KBM-7 (cell line): ENCODE data around the gene MYCN.
"Not testable (repeated sequence)": the region's sequence is repeated elsewhere in the genome, so short reads cannot be mapped to it uniquely, and the experiment has no call there.

ENCODE experiments used
- DNase-seq: peaks from one replicate; pipeline ENCODE4 v3.0.0-alpha.2; 2015
- in situ Hi-C: fragments of 300-500 bp; cut with MboI; formaldehyde crosslinking; loops from 2 replicates; pipeline ENCODE4 v1.14.3; 2020; ENCODE audit warnings: low sequenced_read_pairs, low pct_unique_long_range_greater_than_20kb, mixed read lengths

Gene MYCN

GRCh38 chr2:15929008-15929407 is 11.3 kb upstream of the MYCN start:
- in situ Hi-C loops, result loop anchor here (25.0 kb wide), 2 partner anchors 358 to 558 kb away; no protein-coding TSS in a partner anchor
- DNase-seq, result not testable (repeated sequence)

- no peak for DNase-seq
- in situ Hi-C loops, result loop anchor here (25.0 kb wide), 2 partner anchors 357 to 557 kb away; no protein-coding TSS in a partner anchor
Observed at GRCh38 chr2:15929861-15930260, 10.5 kb upstream of the MYCN start.

GRCh38 chr2:15930589-15931318 is 9.6 kb upstream of the MYCN start:
- no peak for DNase-seq
- in situ Hi-C loops, result loop anchor here (25.0 kb wide), 2 partner anchors 357 to 557 kb away; no protein-coding TSS in a partner anchor

- in situ Hi-C loops, result loop anchor here (25.0 kb wide), 2 partner anchors 356 to 556 kb away; no protein-coding TSS in a partner anchor
- DNase-seq, result no peak
Observed at GRCh38 chr2:15931319-15931890, 8.9 kb upstream of the MYCN start.

- in situ Hi-C loops, result loop anchor here (25.0 kb wide), 2 partner anchors 355 to 555 kb away; no protein-coding TSS in a partner anchor
Observed at GRCh38 chr2:15931950-15932349, 8.4 kb upstream of the MYCN start.

GRCh38 chr2:15932394-15933183 is 7.8 kb upstream of the MYCN start:
- in situ Hi-C loops, result loop anchor here (25.0 kb wide), 2 partner anchors 355 to 555 kb away; no protein-coding TSS in a partner anchor
- no peak for DNase-seq

More at GRCh38 chr2:15931950-15932349, 8.4 kb upstream of the MYCN start:
- DNase-seq, result no peak

GRCh38 chr2:15933184-15933845 is 7.0 kb upstream of the MYCN start:
- in situ Hi-C loops, result loop anchor here (25.0 kb wide), 2 partner anchors 354 to 554 kb away; no protein-coding TSS in a partner anchor
- no peak for DNase-seq

- no peak for DNase-seq
- in situ Hi-C loops, result loop anchor here (25.0 kb wide), 2 partner anchors 353 to 553 kb away; no protein-coding TSS in a partner anchor
Observed at GRCh38 chr2:15934291-15934945, 5.9 kb upstream of the MYCN start.

GRCh38 chr2:15935189-15935588 is 5.2 kb upstream of the MYCN start:
- DNase-seq, result no peak
- in situ Hi-C loops, result loop anchor here (25.0 kb wide), 2 partner anchors 352 to 552 kb away; no protein-coding TSS in a partner anchor

GRCh38 chr2:15935675-15936074 is 4.7 kb upstream of the MYCN start:
- DNase-seq, result no peak
- in situ Hi-C loops, result loop anchor here (25.0 kb wide), 2 partner anchors 352 to 552 kb away; no protein-coding TSS in a partner anchor

GRCh38 chr2:15936277-15937104 is 3.9 kb upstream of the MYCN start:
- DNase-seq, result no peak
- in situ Hi-C loops, result loop anchor here (25.0 kb wide), 2 partner anchors 351 to 551 kb away; no protein-coding TSS in a partner anchor

- in situ Hi-C loops, result loop anchor here (25.0 kb wide), 2 partner anchors 350 to 550 kb away; no protein-coding TSS in a partner anchor
- DNase-seq, result no peak
Observed at GRCh38 chr2:15937105-15937881, 3.1 kb upstream of the MYCN start.

- in situ Hi-C loops, result loop anchor here (25.0 kb wide), 2 partner anchors 349 to 549 kb away; no protein-coding TSS in a partner anchor
- no peak for DNase-seq
Observed at GRCh38 chr2:15937882-15938802, 2.2 kb upstream of the MYCN start.

GRCh38 chr2:15938803-15939555 is 1.4 kb upstream of the MYCN start:
- no peak for DNase-seq
- in situ Hi-C loops, result loop anchor here (25.0 kb wide), 2 partner anchors 348 to 548 kb away; no protein-coding TSS in a partner anchor

- in situ Hi-C loops, result loop anchor here (25.0 kb wide), 2 partner anchors 348 to 548 kb away; no protein-coding TSS in a partner anchor
- no peak for DNase-seq
Observed at GRCh38 chr2:15939556-15939853, 845 bp upstream of the MYCN start.
